ENCODE measurements around the gene IRGQ.

Gene IRGQ

DNA sequence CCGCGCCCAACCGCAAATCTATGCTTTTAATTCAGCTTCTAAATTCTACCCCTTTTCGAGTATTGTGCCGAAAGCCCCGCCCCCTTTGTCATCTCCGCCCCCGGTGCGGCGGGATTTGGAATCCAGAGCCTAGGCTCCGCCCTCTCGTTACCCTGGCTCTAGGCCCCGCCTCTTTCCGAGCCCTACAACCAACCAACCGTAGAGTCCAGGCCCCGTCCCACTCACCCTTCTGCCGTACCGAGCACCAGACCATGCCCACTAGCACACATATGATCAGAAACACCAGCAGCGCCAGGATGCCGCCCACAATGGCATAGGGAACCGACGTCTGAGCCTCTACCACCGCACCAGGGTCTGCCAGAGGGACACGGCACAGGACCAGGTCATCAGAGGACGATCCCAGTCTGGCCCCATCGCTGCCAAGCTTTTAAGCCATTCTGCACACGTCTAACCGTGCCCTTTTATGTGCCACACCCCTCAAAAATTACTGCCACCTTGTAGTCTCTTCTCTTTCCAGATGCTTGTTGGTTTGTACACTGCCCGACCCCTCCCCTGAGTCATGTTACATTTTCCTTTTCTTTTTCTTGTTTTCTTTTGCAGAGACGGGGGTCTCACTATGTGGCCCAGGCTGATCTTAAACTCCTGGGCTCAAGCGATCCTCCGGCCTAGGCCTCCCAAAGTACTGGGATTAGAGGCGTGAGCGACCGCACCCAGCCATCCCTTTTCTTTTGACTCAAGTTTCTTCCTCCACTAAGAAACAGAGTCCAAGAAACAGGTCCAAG lies 28.1 kb upstream of the IRGQ start:
- Histone ChIP-seq H3K4me2 (ENCODE audit: low read length) (no peak overlapping the region), H3K18ac (ENCODE audit: low read length) (no peak overlapping the region), H3K4ac (ENCODE audit: low read depth, low read length) (no peak overlapping the region), H3K9ac (ENCODE audit: low read length) (no peak overlapping the region), H3K14ac (ENCODE audit: low read length) (no peak overlapping the region), H2BK12ac (ENCODE audit: low read length) (no peak overlapping the region), H2BK5ac (ENCODE audit: low read depth, low read length, poor library complexity) (no peak overlapping the region), H3K36me3 (ENCODE audit: control insufficient read depth in 1 of 2, insufficient read depth in 2 of 2, low read length in 2 of 2) (no peaks in the 10 kb centered on the region), H3K27ac (ENCODE audit: low read depth, low read length) (no peak overlapping the region), H3K27me3 (ENCODE audit: insufficient read depth, low read length) (no peaks in the 10 kb centered on the region), H3K9me3 (ENCODE audit: insufficient read depth, low read depth, low read length) (peaks cover 6% of the 10 kb centered on the region), H3K4me3 (ENCODE audit: low read depth, low read length) (no peak overlapping the region), H2BK120ac (ENCODE audit: insufficient read depth, low read length, poor library complexity) (no peak overlapping the region), H3K4me1 (ENCODE audit: control insufficient read depth in 1 of 2, insufficient read depth in 2 of 2, low read length in 2 of 2) (peaks cover 4 to 5% of the 10 kb centered on the region in 2 experiments), H3K23ac (ENCODE audit: low read length) (no peak overlapping the region), H4K8ac (ENCODE audit: low read depth, low read length) (no peak overlapping the region), H2AK5ac (ENCODE audit: low read length) (no peak overlapping the region), H4K91ac (ENCODE audit: low read depth, low read length) (no peak overlapping the region), H3K79me2 (ENCODE audit: control insufficient read depth, insufficient read depth, low read length, poor library complexity) (peaks cover 6% of the 10 kb centered on the region), H4K12ac (ENCODE audit: low read depth, low read length) (no peak overlapping the region), H3K79me1 (ENCODE audit: low read length) (peaks cover 10% of the 10 kb centered on the region), H2AFZ (ENCODE audit: insufficient read depth, low read length, poor library complexity) (no peak overlapping the region)
- WGBS (ENCODE audit: extremely low coverage, insufficient coverage, insufficient read length): no CpG with 5 or more reads among the region's 35 CpGs
- DNase-seq: peak; percentile 14 to 43

DNA sequence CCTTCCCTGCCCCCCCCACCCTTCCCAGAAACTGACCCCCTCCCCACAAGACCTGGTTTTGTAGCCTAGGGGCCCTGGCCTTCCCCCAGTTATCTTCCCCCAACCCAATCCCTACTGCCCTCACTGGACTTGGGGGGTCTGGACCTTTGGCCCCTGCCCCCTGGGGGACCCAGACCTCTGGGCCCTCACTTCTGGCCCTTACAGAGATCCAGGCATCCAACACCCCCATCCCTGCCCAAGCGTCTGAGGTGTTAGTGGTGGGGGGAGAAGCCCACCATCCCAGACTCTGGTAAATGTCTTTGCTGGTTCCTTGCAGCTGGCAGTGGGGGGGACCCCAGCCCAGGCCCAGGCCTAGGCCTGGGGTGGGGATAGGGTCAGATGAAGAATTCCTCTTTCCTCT lies 27.0 kb upstream of the IRGQ start:
- Histone ChIP-seq H2BK5ac (ENCODE audit: low read depth, low read length, poor library complexity) (no peak overlapping the region), H3K9ac (ENCODE audit: low read length) (no peak overlapping the region), H3K4me1 (ENCODE audit: control insufficient read depth in 1 of 2, insufficient read depth in 2 of 2, low read length in 2 of 2) (peaks cover 7 to 9% of the 10 kb centered on the region in 2 experiments), H3K4me2 (ENCODE audit: low read length) (no peak overlapping the region), H4K12ac (ENCODE audit: low read depth, low read length) (no peak overlapping the region), H3K23ac (ENCODE audit: low read length) (no peak overlapping the region), H3K4me3 (ENCODE audit: low read depth, low read length) (no peak overlapping the region), H3K27ac (ENCODE audit: low read depth, low read length) (no peak overlapping the region), H3K79me2 (ENCODE audit: control insufficient read depth, insufficient read depth, low read length, poor library complexity) (peaks cover 9% of the 10 kb centered on the region), H3K27me3 (ENCODE audit: insufficient read depth, low read length) (no peaks in the 10 kb centered on the region), H2AK5ac (ENCODE audit: low read length) (no peak overlapping the region), H2AFZ (ENCODE audit: insufficient read depth, low read length, poor library complexity) (no peak overlapping the region), H3K9me3 (ENCODE audit: insufficient read depth, low read depth, low read length) (peaks cover 6% of the 10 kb centered on the region), H3K79me1 (ENCODE audit: low read length) (peaks cover 15% of the 10 kb centered on the region), H2BK120ac (ENCODE audit: insufficient read depth, low read length, poor library complexity) (no peak overlapping the region), H4K8ac (ENCODE audit: low read depth, low read length) (no peak overlapping the region), H4K91ac (ENCODE audit: low read depth, low read length) (no peak overlapping the region), H2BK12ac (ENCODE audit: low read length) (no peak overlapping the region), H3K18ac (ENCODE audit: low read length) (no peak overlapping the region), H3K36me3 (ENCODE audit: control insufficient read depth in 1 of 2, insufficient read depth in 2 of 2, low read length in 2 of 2) (no peaks in the 10 kb centered on the region), H3K4ac (ENCODE audit: low read depth, low read length) (no peak overlapping the region), H3K14ac (ENCODE audit: low read length) (no peak overlapping the region)
- no CpG with 5 or more reads among the region's 1 CpG for WGBS (ENCODE audit: extremely low coverage, insufficient coverage, insufficient read length)
- no peak for DNase-seq

- Histone ChIP-seq H4K8ac (ENCODE audit: low read depth, low read length) (no peak overlapping the region), H3K18ac (ENCODE audit: low read length) (no peak overlapping the region), H3K9me3 (ENCODE audit: insufficient read depth, low read depth, low read length) (peaks cover 6% of the 10 kb centered on the region), H3K14ac (ENCODE audit: low read length) (no peak overlapping the region), H3K27ac (ENCODE audit: low read depth, low read length) (no peak overlapping the region), H2BK5ac (ENCODE audit: low read depth, low read length, poor library complexity) (no peak overlapping the region), H2AFZ (ENCODE audit: insufficient read depth, low read length, poor library complexity) (no peak overlapping the region), H4K12ac (ENCODE audit: low read depth, low read length) (no peak overlapping the region), H3K36me3 (ENCODE audit: control insufficient read depth in 1 of 2, insufficient read depth in 2 of 2, low read length in 2 of 2) (no peaks in the 10 kb centered on the region), H3K79me2 (ENCODE audit: control insufficient read depth, insufficient read depth, low read length, poor library complexity) (peaks cover 9% of the 10 kb centered on the region), H2BK120ac (ENCODE audit: insufficient read depth, low read length, poor library complexity) (no peak overlapping the region), H2AK5ac (ENCODE audit: low read length) (no peak overlapping the region), H3K4me1 (ENCODE audit: control insufficient read depth in 1 of 2, insufficient read depth in 2 of 2, low read length in 2 of 2) (peaks cover 7 to 9% of the 10 kb centered on the region in 2 experiments), H3K4me3 (ENCODE audit: low read depth, low read length) (no peak overlapping the region), H3K9ac (ENCODE audit: low read length) (no peak overlapping the region), H4K91ac (ENCODE audit: low read depth, low read length) (no peak overlapping the region), H3K4me2 (ENCODE audit: low read length) (no peak overlapping the region), H3K27me3 (ENCODE audit: insufficient read depth, low read length) (no peaks in the 10 kb centered on the region), H2BK12ac (ENCODE audit: low read length) (no peak overlapping the region), H3K79me1 (ENCODE audit: low read length) (peaks cover 15% of the 10 kb centered on the region), H3K4ac (ENCODE audit: low read depth, low read length) (no peak overlapping the region), H3K23ac (ENCODE audit: low read length) (no peak overlapping the region)
- no CpG with 5 or more reads among the region's 4 CpGs for WGBS (ENCODE audit: extremely low coverage, insufficient coverage, insufficient read length)
- no peak for DNase-seq
Observed at GRCh38 chr19:43622070-43622469, 26.1 kb upstream of the IRGQ start.

- H3K4me1 ChIP-seq (ENCODE audit: control insufficient read depth in 1 of 2, insufficient read depth in 2 of 2, low read length in 2 of 2): peaks cover 7 to 9% of the 10 kb centered on the region in 2 experiments
- peaks cover 9% of the 10 kb centered on the region for H3K79me2 ChIP-seq (ENCODE audit: control insufficient read depth, insufficient read depth, low read length, poor library complexity)
- H3K23ac ChIP-seq (ENCODE audit: low read length): no peak overlapping the region
- no peak overlapping the region for H2BK12ac ChIP-seq (ENCODE audit: low read length)
- H3K27me3 ChIP-seq (ENCODE audit: insufficient read depth, low read length): no peaks in the 10 kb centered on the region
- peak overlapping the region; percentile 76 for H3K4me3 ChIP-seq (ENCODE audit: low read depth, low read length)
- H4K12ac ChIP-seq (ENCODE audit: low read depth, low read length): peak overlapping the region; percentile 75
- peak overlapping the region; percentile 16 for H3K18ac ChIP-seq (ENCODE audit: low read length)
- WGBS (ENCODE audit: extremely low coverage, insufficient coverage, insufficient read length): no CpG with 5 or more reads among the region's 23 CpGs
- peak overlapping the region; percentile 60 for H3K4me2 ChIP-seq (ENCODE audit: low read length)
- no peaks in the 10 kb centered on the region for H3K36me3 ChIP-seq (ENCODE audit: control insufficient read depth in 1 of 2, insufficient read depth in 2 of 2, low read length in 2 of 2)
- peak overlapping the region; percentile 99 for H4K8ac ChIP-seq (ENCODE audit: low read depth, low read length)
- no peak overlapping the region for H2AK5ac ChIP-seq (ENCODE audit: low read length)
- H2BK5ac ChIP-seq (ENCODE audit: low read depth, low read length, poor library complexity): no peak overlapping the region
- peak overlapping the region; percentile 51 for H3K14ac ChIP-seq (ENCODE audit: low read length)
- no peak overlapping the region for H3K4ac ChIP-seq (ENCODE audit: low read depth, low read length)
- H4K91ac ChIP-seq (ENCODE audit: low read depth, low read length): peak overlapping the region; percentile 50
- H2AFZ ChIP-seq (ENCODE audit: insufficient read depth, low read length, poor library complexity): peak overlapping the region; percentile 62
- no peak overlapping the region for H2BK120ac ChIP-seq (ENCODE audit: insufficient read depth, low read length, poor library complexity)
- no peak overlapping the region for H3K9ac ChIP-seq (ENCODE audit: low read length)
- H3K79me1 ChIP-seq (ENCODE audit: low read length): peaks cover 15% of the 10 kb centered on the region
- peaks cover 4% of the 10 kb centered on the region for H3K9me3 ChIP-seq (ENCODE audit: insufficient read depth, low read depth, low read length)
- DNase-seq: no peak
- H3K27ac ChIP-seq (ENCODE audit: low read depth, low read length): peak overlapping the region; percentile 78
Observed at GRCh38 chr19:43620061-43621001, 24.4 kb upstream of the IRGQ start.
